Endodermal cell (in vitro differentiated cells): ENCODE measurements around the gene IL10. TPM values are rescaled to one million over a fixed set of nuclear protein-coding genes. Genes with fewer than 3 reads are reported as not detected.
A peak's percentile ranks its signal among the peaks of the same experiment; 100 is the strongest.

Source experiments
- DNase-seq: peaks from one replicate; pipeline ENCODE4 v3.0.0-alpha.2; 2017
- H3K27ac ChIP-seq: 2 replicates; pipeline ENCODE4 v1.5.1; 2013; ENCODE audit warnings: mild to moderate bottlenecking, low read depth, low read length, moderate library complexity
- H3K27me3 ChIP-seq: 2 replicates; pipeline ENCODE4 v1.6.1; 2013; ENCODE audit warnings: mild to moderate bottlenecking, low read length, moderate library complexity; ENCODE audit not compliant: insufficient read depth, control insufficient read depth, poor library complexity, severe bottlenecking
- H3K36me3 ChIP-seq: 2 replicates; pipeline ENCODE4 v1.7.0; 2013; ENCODE audit warnings: mild to moderate bottlenecking, low read length, moderate library complexity; ENCODE audit not compliant: control insufficient read depth, insufficient read depth
- H3K4me1 ChIP-seq: one replicate; pipeline ENCODE4 v1.7.0; 2013; ENCODE audit warnings: low read length; ENCODE audit not compliant: control insufficient read depth, insufficient read depth
- H3K4me3 ChIP-seq: 2 replicates; pipeline ENCODE4 v1.5.1; 2013; ENCODE audit warnings: mild to moderate bottlenecking, low read length, moderate library complexity
- H3K9ac ChIP-seq: 2 replicates; pipeline ENCODE4 v1.6.1; 2013; ENCODE audit warnings: mild to moderate bottlenecking, low read length, moderate library complexity; ENCODE audit not compliant: poor library complexity, severe bottlenecking; ENCODE audit errors: extremely low read depth
- H3K9me3 ChIP-seq: 2 replicates; pipeline ENCODE4 v1.6.1; 2013; ENCODE audit warnings: mild to moderate bottlenecking, low read length, moderate library complexity; ENCODE audit not compliant: control insufficient read depth
- H3K27ac Mint-ChIP-seq: 2 replicates; pipeline ENCODE4 v1.8.0; 2020; ENCODE audit warnings: mixed read lengths
- H3K27me3 Mint-ChIP-seq: 2 replicates; pipeline ENCODE4 v1.8.0; 2021; ENCODE audit warnings: mild to moderate bottlenecking, mixed read lengths; ENCODE audit not compliant: insufficient read depth
- H3K36me3 Mint-ChIP-seq: 2 replicates; pipeline ENCODE4 v1.8.0; 2020; ENCODE audit warnings: low read depth, mixed read lengths
- H3K4me1 Mint-ChIP-seq: 2 replicates; pipeline ENCODE4 v1.8.0; 2020; ENCODE audit warnings: mixed read lengths
- H3K4me3 Mint-ChIP-seq: 2 replicates; pipeline ENCODE4 v1.8.0; 2020; ENCODE audit warnings: mild to moderate bottlenecking, moderate library complexity, mixed read lengths
- H3K9me3 Mint-ChIP-seq: 2 replicates; pipeline ENCODE4 v1.8.0; 2020; ENCODE audit warnings: mild to moderate bottlenecking, mixed read lengths
- CTCF ChIP-seq: fragments of 200-600 bp; sonication (generic); conservative IDR thresholded peaks from 2 replicates; pipeline ENCODE4 v1.5.0; 2021; ENCODE audit warnings: antibody characterized with exemption, mild to moderate bottlenecking
- WGBS, 2 experiments: methylation state at CpG; one replicate each; pipeline versions ENCODE4 v1.1.5 to v1.1.7; 2013; ENCODE audit warnings: missing lambda C conversion rate in 2 of 2, mixed read lengths in 1 of 2; ENCODE audit not compliant: insufficient coverage in 1 of 2, insufficient read length in 1 of 2; 5-methylcytosine and 5-hydroxymethylcytosine counted together
- total RNA-seq, 2 donors: library from RNA; stranded (reverse); fragmentation: NEBNext Ultra II Directional in 1 of 2; extraction: Animal tissue kit (Norgen Biotek cat#: 25700) in 1 of 2; gene quantifications; 2 replicates in 1 of 2; 3 replicates in 1 of 2; pipeline ENCODE4 v1.2.1, GENCODE V29; 2021

IL10 gene
- total RNA-seq, 2 donors from 2014 or later = not detected

DNA sequence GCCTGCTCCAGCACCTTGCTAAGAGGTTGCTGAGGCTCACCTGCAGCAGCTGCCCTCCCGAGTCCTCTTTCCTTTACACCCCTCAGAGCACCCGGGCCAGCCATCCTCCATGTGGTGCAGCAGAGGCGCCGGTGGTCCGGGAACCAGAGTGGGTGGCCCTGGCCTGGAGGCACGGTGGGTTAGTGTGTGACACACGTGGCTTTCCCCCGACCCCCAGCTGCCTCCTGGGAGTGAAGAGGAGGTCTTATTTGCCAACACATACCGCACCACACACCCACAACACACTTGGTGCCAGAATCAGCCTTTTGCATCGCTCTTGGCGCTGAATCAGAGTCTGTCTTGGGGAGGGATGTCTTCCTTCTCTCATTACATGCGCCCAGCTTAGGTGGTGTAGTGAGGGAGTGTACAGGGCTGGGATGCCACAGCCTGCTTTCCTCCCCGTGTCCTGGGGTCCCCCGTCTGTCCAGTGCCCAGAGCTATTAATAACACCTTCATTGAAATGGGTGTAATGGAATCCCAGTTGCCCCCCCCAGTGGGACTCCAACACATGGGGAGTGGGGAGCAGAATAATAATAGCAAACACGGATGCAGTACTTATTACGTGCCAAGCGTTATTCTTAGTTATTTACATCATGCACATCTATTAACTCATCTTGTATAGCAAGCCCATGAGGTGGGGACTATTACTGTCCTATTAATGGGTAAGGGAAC is 49.4 kb downstream of the IL10 start:
- Histone ChIP-seq H3K9ac (no peak overlapping the region), H3K27me3 (no peaks in the 10 kb centered on the region), H3K36me3 (no peaks in the 10 kb centered on the region), H3K4me3 (no peak overlapping the region), H3K27ac (no peak overlapping the region), H3K4me1 (peaks cover 10% of the 10 kb centered on the region), H3K9me3 (no peaks in the 10 kb centered on the region)
- H3K27ac Mint-ChIP-seq = peak overlapping the region; percentile 44
- no peaks in the 10 kb centered on the region for H3K27me3 Mint-ChIP-seq
- H3K9me3 Mint-ChIP-seq = no peaks in the 10 kb centered on the region
- H3K4me1 Mint-ChIP-seq = peaks cover 33% of the 10 kb centered on the region
- DNase-seq = no peak
- TF ChIP-seq CTCF = no peak
- WGBS, 2 experiments = 93 to 100% methylated on average over 2 to 17 of the region's 17 CpGs
- H3K4me3 Mint-ChIP-seq = no peak overlapping the region
- H3K36me3 Mint-ChIP-seq = no peaks in the 10 kb centered on the region

DNA sequence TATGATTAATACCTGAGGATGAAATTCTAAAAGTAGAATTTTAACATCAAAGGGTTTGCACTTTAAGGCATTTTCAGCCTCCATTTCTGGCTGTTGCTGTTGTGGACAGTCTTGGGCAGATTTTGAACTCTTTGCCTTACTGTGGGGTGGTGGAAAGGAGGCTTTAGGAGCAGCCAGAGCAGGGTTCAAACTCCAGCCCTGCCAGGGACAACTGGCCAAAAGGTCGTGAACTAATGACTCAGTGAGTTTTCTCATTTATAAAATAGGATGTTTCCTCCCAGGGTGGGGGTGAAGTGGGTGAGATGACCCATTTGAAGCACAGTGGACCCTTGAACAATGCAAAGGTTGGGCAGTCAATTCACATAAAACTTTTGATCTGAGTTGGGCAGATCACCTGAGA is 50.8 kb downstream of the IL10 start:
- Histone ChIP-seq H3K9me3 (no peaks in the 10 kb centered on the region), H3K9ac (no peak overlapping the region), H3K27ac (no peak overlapping the region), H3K27me3 (no peaks in the 10 kb centered on the region), H3K4me3 (no peak overlapping the region), H3K4me1 (peaks cover 10% of the 10 kb centered on the region), H3K36me3 (no peaks in the 10 kb centered on the region)
- Mint-ChIP-seq H3K4me3 (no peak overlapping the region), H3K9me3 (no peaks in the 10 kb centered on the region), H3K27ac (no peak overlapping the region), H3K27me3 (no peaks in the 10 kb centered on the region), H3K36me3 (no peaks in the 10 kb centered on the region), H3K4me1 (peaks cover 33% of the 10 kb centered on the region)
- no peak for DNase-seq
- no peak for TF ChIP-seq CTCF
- 94 to 100% methylated on average over 1 of the region's 1 CpG for WGBS, 2 experiments

DNA sequence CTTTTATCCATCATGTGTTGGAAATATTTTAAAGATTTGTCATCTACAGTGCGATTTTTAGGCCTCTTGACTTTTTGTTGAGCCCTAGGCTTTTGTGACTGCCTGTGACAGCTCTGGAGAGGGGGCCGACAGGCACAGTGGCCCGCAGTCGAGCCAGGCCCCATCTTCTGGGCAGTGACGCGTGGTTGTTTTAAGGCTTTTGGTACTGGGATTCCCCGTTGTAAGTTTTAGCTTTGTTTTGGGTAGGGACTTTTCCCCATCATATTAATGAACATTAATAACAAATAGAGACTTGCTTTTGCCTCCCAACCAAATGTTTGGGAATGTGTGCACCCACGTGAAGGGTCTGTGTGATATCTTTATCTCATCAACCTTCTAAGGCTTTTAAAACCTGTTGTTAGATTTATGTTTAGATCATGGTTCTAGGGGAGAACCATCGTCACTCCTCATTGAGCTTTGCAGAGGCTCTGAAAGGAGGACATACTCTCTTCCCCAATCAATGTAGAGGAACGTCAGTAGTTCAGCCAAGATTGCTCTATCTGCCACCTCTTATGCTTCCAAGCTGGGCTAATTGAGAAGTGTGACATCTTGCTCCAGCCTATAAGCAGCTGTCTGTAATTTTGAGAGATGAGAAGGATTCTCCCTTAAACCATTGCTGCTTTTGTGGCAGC is 53.0 kb downstream of the IL10 start:
- H3K9me3 ChIP-seq = no peaks in the 10 kb centered on the region
- H3K9ac ChIP-seq = no peak overlapping the region
- no peak overlapping the region for H3K27ac Mint-ChIP-seq
- H3K27me3 Mint-ChIP-seq = no peaks in the 10 kb centered on the region
- no peaks in the 10 kb centered on the region for H3K27me3 ChIP-seq
- H3K27ac ChIP-seq = no peak overlapping the region
- no peak overlapping the region for H3K4me3 ChIP-seq
- TF ChIP-seq CTCF = no peak
- peaks cover 10% of the 10 kb centered on the region for H3K4me1 ChIP-seq
- H3K4me3 Mint-ChIP-seq = no peak overlapping the region
- H3K36me3 ChIP-seq = no peaks in the 10 kb centered on the region
- 93 to 97% methylated on average over 3 to 10 of the region's 10 CpGs for WGBS, 2 experiments
- H3K36me3 Mint-ChIP-seq = no peaks in the 10 kb centered on the region
- DNase-seq = no peak
- no peaks in the 10 kb centered on the region for H3K9me3 Mint-ChIP-seq
- H3K4me1 Mint-ChIP-seq = peaks cover 34% of the 10 kb centered on the region
